Neural progenitor cell (in vitro differentiated cells): ENCODE results near the gene RTEL1.

ENCODE experiments used
- CTCF ChIP-seq: fragments of 200-600 bp; sonication (generic); IDR thresholded peaks from 2 replicates; pipeline ENCODE4 v1.5.1; 2017; ENCODE audit warnings: antibody characterized with exemption, mild to moderate bottlenecking
- EZH2 ChIP-seq: fragments of 200-600 bp; sonication (generic); IDR thresholded peaks from 2 replicates; pipeline ENCODE4 v1.6.1; 2017; ENCODE audit warnings: antibody characterized with exemption, mild to moderate bottlenecking, moderate library complexity
- EZH2phosphoT487 ChIP-seq: fragments of 200-600 bp; sonication (generic); IDR thresholded peaks from 2 replicates; pipeline ENCODE4 v1.6.1; 2017; ENCODE audit warnings: antibody characterized with exemption

GRCh38 chr20:63639093-63639975 is 18.8 kb upstream of the RTEL1 start:
- TF ChIP-seq CTCF: no peak
- TF ChIP-seq EZH2phosphoT487: no peak
- TF ChIP-seq EZH2: no peak
